ELR (cell line): ENCODE data around the gene UNC5B.
A peak's percentile ranks its signal among the peaks of the same experiment; 100 is the strongest.
"Not testable (repeated sequence)": the region's sequence is repeated elsewhere in the genome, so short reads cannot be mapped to it uniquely, and the experiment has no call there.

Experiments
- DNase-seq: peaks from one replicate; pipeline ENCODE4 v3.0.0-alpha.2; 2015; ENCODE audit warnings: low read depth

UNC5B gene

GRCh38 chr10:71209731-71210541, 2.4 kb upstream of the UNC5B start:
- DNase-seq, result no peak

- no peak for DNase-seq
These were observed 1.9 kb upstream of the UNC5B start for GRCh38 chr10:71210542-71210871.

GRCh38 chr10:71211053-71211452, 1.3 kb upstream of the UNC5B start:
- no peak for DNase-seq

DNA sequence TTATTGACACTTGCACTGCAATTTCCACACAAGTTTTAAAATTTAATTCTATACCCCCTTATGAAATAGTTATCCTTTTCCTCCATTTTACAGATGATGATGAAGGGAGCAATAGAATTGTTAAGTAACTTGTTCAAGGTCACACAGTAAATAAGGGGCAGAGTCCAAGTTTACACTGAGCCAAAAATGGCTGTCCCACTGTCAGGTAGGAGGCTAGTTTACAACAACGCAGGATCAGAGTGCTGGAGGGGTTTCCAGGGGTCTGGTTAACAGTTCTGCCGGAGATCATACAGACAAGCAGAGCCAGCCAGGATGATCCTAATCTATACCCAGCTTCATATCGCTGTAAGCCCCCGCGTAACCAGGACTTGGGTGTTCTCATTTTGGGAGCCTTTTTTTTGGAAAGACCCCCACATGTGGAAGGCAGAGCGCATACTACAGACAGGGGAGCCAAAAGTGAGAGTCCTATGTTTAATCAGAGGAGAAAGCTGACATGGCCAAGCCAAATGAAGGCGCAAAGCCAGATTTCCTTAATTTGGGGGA, 524 bp upstream of the UNC5B start:
- no peak for DNase-seq

DNA sequence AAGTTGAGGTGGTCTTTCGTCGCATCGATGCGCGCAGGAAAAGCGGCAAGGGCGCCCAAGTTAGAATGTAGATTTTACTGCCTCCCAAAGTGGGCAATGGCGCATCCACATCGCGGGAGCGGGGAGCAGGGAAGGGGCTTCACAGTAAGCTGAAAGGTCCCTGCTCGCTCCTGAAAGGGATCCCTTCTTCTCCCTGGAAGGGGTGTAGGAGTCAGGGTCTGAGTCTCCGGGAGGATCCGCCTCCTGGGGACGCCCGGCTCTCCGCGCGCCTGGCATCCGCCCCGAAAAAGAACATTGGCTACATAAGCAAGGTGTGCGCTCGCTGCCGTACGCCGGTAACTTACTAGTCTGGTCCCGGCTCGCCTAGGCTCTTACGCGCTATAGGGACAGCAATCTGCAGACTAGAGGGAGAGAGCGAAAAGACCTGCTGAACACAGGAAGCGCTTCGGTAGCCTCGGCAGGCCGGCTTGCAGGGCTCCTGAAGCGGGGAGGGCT, 804 bp downstream of the UNC5B start:
- DNase-seq, result peak; percentile 72

DNA sequence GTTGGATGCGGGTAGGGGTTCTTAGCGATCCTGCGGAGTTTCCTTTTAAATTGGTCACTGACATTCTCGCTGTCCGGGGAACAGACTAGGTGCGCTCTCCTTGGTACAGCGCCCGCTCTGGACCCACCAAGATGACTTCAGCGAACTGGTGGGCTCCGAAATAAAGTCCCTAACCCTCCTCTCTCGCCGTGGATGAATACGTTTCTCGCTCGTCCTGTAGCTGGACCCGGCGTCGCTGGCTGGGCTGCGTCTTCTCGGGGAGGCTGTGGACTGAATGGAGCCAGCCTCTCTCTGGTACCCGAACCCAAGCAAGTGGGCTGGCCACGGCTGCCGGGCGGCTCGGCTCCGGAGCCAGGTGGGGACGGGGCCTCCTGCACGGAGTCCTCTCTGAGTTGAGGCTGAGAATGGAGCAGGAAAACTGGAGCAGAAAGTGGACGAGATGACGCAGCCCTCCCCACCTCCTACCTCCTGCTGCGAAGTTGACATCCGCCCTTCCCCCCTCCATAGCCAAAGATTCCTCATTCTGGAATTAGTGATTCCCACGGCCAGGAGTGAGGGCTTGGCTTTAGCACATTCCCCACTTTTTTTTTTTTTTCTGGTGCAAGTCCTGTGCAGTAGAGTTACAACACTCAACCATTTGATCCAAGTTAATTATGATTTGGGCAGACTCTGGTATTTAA, 1.5 kb downstream of the UNC5B start:
- peak; percentile 60 for DNase-seq

GRCh38 chr10:71214641-71215559, 2.5 kb downstream of the UNC5B start:
- DNase-seq, result no peak

GRCh38 chr10:71216363-71216695, 4.0 kb downstream of the UNC5B start:
- DNase-seq, result no peak

GRCh38 chr10:71216751-71217265, 4.4 kb downstream of the UNC5B start:
- peak; percentile 34 for DNase-seq

GRCh38 chr10:71217266-71218045, 5.1 kb downstream of the UNC5B start:
- DNase-seq, result peak; percentile 29

DNA sequence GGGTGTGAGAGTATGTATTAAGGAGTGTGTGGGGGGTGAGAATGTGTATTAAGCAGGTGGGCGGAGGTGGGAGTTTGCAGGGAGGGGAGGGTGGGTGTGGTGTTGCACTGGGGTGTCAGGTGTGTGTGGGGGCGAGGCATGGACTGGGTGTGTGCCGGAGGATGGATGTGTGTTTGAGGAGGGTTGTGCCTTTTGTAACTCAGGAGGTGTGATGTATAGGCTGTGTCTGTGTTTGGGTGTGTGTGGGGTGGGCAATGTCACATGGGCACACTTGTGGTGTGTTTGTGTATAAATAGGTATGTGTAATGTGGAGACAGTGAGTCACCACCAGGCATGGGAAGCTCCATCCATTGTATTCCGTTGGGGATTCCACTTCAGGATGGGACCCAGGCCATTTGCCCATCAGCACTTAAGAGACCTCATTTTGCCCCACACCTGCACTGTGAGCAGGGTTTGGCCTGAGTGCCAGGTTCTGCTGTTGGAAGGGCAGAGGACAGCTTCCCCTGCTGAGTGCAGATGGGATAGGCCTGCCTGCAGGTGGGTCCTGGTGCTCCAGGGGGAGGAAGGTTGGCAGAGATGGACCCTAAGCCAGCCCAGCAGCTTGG, 5.8 kb downstream of the UNC5B start:
- peak; percentile 56 for DNase-seq

DNA sequence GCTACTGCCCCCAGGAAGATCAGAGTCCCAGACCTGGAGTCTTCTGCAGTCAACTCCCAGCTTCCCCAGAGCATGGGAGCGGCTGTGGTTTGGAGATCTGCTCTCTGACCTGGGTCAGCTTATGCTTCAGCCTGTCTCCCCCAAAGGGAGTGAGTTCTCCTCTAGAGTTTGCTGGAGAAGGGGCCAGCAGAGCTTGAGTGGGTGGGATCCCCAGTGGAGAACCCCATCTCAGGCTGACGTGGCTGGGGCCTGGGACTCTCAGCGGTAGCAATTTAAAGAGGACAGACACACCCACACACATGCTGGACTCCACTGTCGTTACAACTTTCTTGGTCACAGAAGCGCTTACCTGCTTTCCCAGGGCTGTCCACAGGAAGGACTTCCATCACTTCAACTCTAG, 6.3 kb downstream of the UNC5B start:
- DNase-seq, result no peak

DNA sequence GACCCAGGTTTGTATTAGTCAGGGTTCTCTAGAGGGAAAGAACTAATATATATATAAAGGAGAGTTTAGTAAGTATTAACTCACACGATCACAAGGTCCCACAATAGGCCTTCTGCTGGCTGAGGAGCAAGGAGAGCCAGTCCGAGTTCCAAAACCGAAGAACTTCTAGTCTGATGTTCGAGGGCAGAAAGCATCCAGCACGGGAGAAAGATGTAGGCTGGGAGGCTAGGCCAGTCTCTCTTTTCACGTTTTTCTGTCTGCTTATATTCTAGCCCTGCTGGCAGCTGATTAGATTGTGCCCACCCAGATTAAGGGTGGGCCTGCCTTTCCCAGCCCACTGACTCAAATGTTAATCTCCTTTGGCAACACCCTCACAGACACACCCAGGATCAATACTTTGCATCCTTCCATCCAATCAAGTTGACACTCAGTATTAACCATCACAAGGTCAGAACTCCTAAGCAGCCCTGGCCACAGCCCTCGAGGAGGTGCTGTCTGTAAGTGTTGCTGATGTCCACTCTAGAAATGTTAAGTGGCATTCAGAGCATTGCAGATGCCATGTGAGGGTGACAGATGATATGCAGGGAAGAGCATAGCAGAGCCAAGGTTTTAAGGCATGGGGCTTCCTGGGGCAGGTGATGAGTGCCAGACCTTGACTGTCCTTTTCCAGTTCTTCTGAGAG, 7.0 kb downstream of the UNC5B start:
- not testable (repeated sequence) for DNase-seq

GRCh38 chr10:71219918-71220688, 7.7 kb downstream of the UNC5B start:
- DNase-seq, result no peak

DNA sequence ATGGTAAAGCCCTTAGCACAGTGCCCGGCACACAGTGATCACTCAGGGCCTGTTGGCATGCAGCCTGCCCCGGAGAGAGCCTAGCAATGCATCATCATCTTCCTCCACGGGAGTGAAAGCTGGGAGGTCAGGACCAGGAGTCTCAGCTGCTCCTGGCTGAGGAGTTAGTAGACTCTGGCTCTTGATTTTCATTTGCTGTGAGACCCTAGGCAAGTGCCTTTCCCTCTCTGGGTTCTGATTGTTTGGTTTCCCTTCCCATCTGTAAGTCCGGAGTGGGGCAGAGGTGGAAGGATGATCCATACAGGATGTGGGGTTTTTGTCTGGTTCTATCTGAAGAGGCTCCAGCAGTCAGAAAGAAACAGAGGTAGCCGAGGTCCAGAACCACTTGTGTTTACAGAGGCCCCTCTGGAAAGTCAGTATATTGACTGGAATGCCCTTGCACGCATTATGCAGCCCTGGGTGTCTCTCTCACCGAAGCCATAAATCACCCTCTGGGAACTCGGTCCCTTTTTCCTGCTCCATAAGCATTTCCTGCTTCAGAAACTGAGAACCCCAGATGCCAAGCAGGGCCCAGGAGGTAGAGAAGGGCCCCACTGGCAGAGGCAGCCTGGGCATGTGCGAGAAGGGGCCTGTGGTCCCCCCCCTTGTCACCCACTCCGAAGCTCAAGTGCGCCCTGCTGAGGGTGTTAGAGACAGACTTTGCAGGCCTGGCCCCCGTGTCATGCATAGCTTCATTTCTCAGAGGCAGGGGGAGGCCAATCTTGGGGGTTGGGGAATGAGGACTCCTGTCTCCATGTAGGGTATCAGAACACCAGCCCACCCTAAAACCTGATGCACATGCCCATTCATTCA, 8.5 kb downstream of the UNC5B start:
- DNase-seq, result no peak

- no peak for DNase-seq
These were observed 9.3 kb downstream of the UNC5B start for GRCh38 chr10:71221586-71222202.

GRCh38 chr10:71222601-71223346, 10.4 kb downstream of the UNC5B start:
- DNase-seq, result no peak
